Endometrial microvascular endothelial cells (primary cell): ENCODE data around the gene NT5C. TPM values are rescaled to one million over a fixed set of nuclear protein-coding genes. Genes with fewer than 3 reads are reported as not detected.
"Not testable (repeated sequence)": the region's sequence is repeated elsewhere in the genome, so short reads cannot be mapped to it uniquely, and the experiment has no call there.

ENCODE experiments used
- in situ Hi-C: cut with HindIII; loops from 2 replicates; pipeline ENCODE4 v1.10.0; 2017; ENCODE audit warnings: low sequenced_read_pairs, low pct_unique_long_range_greater_than_20kb; ENCODE audit errors: inconsistent ontology term
- total RNA-seq: library from RNA; depleted of rRNA; stranded (reverse); fragments of >200 nt; gene quantifications from one replicate; pipeline ENCODE4 v1.2.3, GENCODE V29; 2015; ENCODE audit errors: inconsistent ontology term

NT5C gene
- total RNA-seq: 47.2 TPM

DNA sequence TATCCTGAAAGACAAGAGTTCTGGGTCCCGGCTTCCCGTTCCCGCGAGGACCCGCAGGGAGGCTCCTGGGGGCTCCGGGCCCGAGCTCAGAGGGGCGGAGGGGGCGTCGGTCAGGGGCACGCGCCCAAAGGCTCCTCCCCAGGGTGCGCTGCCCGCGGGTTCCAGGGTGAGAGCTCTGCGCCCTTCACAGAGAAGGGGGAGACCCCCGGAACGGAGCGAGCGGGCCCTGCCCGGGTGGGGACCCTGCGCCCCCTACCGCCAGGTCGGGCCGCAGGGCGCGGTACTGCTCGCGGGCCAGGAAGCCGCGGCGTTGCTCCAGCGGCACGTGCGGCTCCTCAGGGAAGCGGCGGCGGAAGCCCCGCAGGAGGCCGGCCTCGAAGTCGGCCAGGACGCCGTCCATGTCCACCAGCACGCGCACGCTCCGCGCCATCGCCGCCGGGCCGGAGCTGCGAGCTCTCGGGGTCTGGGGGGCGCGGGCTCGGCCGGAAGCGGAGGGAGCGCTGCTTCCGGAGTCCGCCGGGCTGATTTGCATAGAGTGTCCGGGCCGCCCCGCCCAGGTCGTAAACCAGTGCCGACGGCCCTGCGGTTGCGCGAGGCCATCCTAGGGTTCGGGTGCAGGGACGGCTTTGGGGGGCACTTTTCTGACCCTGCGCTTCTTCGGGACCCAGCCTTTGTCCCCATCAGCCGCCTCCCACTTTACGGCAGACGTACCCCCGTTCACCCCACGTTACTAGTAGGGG is at the start of gene NT5C:
TSS of gene NT5C (minus strand) at position 465 of the 740 bp plus-strand sequence. CDS start at position 430, 35 bp downstream.
- in situ Hi-C loops: no loop called here

DNA sequence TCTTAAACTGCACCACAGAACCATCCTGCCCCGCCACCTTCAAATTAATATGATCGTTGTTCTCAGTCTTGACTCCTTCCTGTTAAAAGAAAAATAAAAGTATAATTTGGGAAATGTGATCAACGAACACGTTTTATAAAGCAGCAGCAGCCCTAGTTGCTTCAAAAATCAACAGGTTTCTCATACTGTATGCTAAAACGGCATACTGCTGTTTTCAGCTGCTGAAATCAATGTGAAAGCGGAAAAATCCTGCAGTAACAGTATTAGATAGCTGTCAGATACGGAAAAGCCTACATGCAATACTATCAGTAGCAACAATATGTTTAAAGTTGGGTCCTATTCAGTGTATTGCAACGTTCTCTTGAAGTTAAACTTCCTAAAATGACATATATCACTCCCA is 49.6 kb upstream of the NT5C start:
- in situ Hi-C loops: no loop called here

DNA sequence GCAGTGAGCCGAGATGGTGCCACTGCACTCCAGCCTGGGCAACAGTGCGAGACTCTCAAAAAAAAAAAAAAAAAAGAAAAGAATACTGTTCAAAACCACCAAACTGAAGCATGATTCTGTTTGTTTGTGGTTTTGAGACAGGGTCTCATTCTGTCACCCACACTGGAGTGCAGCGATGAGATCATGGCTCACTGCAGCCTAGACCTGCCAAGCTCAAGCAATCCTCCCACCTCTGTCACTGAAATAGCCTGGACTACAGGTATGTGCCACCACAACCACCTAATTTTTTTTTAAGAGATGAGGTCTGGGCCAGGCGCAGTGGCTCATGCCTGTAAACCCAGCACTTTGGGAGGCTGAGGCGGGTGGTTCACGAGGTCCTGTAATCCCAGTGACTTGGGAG is 46.9 kb upstream of the NT5C start:
- in situ Hi-C loops: no loop called here

DNA sequence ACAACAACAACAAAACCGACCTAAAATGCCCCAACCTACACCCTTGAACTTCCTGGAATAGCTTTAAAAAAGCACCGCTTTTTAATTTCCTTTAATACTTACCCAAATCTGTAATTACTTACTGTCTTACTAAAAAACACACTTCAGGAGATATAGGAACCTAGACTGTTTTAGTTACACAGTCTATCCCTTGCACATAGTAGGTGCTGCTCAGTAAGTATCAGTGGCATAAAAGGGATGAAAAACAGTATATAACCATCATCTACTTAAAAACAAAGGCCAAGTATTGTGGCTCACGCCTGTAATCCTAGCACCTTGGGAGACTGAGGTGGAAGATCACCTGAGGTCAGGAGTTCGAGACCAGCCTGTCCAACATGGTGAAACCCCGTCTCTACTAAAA is 45.1 kb upstream of the NT5C start:
- in situ Hi-C loops: no loop called here

DNA sequence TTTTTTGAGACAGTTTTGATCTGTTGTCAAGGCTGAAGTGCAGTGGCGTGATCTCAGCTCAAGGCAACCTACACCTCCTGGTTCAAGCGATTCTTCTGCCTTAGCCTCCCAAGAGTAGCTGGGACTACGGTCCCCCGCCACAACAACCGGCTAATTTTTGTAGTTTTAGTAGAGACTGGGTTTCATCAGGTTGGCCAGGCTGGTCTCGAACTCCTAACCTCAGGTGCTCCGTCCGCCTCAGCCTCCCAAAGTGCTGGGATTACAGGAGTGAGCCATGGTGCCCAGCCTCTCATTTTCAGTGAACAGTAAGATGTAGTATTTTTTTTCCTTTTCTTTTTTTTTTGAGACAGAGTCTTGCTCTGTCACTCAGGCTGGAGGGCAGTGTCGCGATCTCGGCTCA is 43.5 kb upstream of the NT5C start:
- in situ Hi-C loops: no loop called here

DNA sequence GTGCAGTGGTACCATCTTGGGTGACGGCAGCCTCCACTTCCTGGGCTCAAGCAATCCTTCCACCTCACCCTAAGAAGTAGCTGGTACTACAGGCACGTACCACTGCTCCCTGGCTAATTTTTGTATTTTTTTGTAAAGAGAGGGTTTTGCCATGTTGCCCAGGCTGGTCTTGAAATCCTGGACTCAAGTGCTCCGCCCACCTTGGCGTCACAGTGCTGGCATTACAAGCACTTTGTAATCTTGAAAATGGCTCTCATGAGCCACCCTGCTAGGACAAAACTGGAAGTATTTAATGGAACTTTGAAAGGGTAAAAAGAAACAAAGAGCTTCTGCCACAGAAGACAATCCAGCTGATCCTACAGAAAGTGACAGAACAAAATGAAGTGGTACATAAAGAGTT is 42.0 kb upstream of the NT5C start:
- in situ Hi-C loops: no loop called here

DNA sequence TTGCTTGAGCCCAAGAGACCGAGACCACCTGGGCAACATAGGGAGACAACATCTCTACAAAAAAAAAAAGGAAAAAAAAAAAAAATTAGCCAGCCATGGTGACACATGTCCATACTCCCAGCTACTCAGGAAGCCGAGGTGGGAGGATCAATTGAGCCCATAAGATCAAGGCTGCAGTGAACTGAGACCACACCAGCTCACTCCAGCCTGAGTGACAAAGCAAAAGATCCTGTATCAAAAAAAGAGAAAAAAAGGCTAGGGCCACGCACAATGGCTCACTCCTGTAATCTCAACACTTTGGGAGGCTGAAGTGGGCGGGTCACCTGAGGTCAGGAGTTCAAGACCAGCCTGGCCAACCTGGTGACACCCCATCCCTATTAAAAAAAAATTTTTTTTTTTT is 37.5 kb upstream of the NT5C start:
- in situ Hi-C loops: no loop called here

DNA sequence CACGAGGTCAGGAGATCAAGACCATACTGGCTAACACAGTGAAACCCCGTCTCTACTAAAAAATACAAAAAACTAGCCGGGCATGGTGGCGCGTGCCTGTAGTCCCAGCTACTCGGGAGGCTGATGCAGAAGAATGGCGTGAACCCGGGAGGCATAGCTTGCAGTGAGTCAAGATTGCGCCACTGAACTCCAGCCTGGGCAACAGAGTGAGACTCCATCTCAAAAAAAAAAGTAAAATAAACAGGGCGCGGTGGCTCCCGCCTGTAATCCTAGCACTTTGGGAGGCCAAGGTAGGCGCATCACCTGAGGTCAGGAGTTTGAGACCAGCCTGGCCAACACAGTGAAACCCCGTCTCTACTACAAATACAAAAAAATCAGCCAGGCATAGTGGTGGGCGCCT is 33.1 kb upstream of the NT5C start:
- in situ Hi-C loops: not testable (repeated sequence)

DNA sequence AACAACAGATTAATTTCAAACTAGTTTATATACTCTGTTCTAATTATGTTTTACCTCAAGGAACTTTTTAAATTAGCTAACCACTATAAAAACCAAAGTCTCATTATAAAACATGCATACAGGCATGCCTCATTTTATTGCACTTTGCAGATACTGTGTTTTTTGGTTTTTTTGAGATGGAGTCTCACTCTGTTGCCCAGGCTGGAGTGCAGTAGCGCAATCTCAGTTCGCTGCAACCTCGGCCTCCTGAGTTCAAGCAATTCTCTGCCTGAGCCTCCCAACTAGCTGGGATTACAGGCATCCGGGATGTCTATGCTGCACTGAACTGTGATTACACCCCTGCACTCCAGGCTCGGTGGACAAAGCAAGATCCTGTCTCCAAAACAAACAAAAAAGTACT is 31.5 kb upstream of the NT5C start:
- in situ Hi-C loops: no loop called here

DNA sequence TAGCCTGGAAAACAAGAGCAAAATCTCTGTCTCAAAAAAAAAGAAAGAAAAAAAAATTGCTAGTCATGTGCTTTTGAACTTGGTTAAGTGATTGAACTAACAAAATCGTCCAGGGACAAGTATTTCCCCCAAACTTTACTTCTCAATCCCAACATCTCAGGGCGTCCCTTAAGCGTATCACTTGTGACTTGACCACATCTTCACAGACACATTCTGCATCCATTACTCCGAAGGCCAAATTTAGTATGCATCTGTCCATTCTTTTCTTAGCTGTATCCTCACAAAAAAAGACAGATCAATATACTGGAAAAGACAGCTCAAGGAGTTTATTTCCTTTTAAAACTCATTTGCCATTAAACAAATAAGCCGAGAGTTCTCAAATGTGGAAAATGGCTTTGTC is 28.7 kb upstream of the NT5C start:
- in situ Hi-C loops: no loop called here

DNA sequence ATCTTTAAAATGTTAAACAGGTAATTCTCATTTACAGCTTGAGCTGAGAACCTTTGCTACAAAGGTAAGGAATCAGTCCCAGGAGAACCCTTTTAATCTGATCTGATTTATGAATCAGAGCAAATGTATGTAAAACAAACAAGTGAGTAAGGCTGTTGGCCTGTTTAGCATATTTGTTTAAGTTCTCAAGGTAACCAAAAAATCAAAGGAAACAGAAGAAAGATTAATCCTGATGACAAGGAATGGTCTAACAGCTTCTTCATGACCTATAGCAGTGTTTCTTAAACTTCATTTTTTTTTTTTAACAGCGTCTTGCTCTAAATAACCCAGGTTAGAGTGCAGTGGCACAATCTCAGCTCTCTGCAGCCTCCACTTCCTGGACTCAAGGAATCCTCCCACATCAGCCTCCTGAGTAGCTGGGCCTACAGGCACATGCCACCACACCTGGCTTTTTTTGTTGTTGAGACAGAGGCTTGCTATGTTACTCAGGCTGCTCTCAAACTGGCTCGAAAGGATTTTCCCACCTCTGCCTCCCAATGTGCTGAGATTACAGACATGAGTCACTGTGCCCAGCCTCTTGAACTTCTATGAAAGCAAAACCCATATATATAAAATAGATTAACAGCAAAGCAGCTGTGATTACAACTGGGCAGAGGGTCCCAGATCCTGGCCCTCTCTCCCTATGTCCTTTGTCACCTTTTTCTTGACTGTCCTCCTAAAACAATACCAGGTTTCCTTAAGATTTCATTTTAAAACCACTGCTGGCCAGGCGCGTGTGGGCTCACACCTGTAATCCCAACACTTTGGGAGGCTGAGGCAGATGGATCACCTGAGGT is 27.9 kb upstream of the NT5C start:
- in situ Hi-C loops: no loop called here

DNA sequence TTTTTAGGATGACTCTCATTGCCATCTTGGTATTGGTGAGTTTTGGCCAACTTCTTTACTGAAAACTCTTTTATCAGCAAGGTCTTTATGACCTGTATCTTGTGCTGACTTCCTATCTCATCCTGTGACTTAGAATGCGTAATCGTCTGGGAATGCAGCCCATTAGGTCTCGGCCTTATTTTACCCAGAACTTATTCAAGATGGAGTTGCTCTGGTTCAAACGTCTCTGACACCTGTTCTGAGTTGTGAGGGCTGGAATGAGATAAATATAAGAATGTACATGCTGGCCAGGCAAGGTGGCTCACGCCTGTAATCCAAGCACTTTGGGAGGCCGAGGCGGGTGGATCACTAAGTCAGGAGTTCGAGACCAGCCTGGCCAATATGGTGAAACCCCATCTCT is 26.9 kb upstream of the NT5C start:
- in situ Hi-C loops: not testable (repeated sequence)

DNA sequence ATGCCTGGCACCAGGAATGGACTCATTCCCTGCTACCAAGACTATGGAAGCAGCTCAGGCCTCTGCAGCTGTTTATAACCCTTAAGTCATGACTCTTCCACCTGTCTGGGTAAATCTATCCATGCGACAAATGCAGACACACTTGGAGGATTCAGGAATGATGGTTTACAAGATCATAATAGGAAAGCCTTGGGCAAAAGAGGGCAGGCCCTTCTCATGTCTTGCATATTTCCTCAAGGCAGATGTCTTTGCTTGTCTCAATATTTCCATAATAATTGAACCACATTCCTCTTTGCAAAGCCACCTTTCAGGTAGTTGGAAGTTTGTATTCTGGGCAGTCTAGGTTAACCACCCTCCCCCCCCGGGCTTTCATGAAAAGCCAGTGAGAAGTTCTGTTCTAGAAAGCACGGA is 23.7 kb upstream of the NT5C start:
- in situ Hi-C loops: no loop called here

DNA sequence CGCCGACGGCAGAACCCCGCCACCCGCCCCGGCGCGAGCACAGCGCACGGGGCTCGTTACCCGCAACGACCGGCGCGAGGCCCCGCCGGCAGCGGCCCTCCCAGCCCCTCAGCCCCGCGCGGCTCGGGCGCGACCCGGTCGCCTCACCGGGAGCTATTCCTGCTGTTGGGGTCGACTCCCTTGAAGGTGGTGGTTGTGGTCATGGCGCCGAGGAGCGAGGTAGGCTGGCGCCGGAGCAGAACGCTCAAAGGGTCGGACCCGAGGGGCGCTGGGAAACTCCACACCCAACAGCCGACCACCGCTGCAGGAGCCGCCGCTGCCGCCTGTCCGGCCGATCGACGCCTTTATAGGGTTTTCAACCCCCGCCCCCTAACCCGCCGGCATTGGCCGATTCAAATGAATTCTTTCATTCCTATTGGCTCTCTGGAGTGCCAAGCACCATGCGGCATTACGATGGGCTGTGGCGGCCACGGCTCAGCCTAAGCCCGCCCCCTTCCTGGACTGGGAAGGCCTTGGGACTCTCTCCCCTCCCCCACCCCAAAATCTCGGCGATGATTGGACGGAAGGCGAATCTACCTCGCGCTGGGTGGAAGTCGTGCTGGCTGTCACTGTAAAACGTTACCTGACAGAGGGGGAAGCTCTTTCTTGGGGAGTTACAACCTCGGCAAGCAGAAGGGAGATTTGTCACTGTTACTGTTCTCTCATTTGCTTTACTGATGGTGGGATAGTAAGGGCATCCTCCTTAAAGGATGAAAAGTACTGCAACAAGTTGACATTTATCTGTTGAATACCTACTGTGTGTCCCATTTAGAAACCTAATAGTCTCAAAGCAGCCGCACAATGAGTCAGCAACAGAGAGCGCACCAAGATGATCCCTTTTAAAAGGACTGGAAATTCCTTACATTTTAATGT is 22.9 kb upstream of the NT5C start, which contains the start of gene JPT1:
TSS of gene JPT1 (minus strand) at position 318 of the 912 bp plus-strand sequence. CDS start at position 203, 115 bp downstream.
- in situ Hi-C loops: no loop called here

DNA sequence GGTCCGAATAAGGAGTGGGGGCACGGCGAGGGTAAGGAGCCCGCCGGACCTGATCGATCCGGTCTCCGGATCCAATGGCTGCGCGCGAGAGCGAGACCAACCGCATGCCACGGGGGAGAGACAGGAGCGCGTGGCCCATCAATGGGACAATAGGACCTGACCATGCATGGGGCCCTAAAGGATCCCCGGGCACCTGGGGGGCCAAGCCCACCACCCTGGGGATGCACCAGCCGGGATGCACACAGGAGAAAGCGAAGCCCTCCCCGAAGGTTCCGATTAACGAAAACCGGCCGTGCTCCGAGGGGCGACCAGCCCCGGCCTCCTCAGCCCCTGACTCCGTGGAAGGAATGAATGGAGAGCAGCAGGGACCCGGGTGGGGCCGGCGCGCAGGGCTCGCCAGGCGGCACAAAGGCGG is 22.2 kb upstream of the NT5C start:
- in situ Hi-C loops: no loop called here

DNA sequence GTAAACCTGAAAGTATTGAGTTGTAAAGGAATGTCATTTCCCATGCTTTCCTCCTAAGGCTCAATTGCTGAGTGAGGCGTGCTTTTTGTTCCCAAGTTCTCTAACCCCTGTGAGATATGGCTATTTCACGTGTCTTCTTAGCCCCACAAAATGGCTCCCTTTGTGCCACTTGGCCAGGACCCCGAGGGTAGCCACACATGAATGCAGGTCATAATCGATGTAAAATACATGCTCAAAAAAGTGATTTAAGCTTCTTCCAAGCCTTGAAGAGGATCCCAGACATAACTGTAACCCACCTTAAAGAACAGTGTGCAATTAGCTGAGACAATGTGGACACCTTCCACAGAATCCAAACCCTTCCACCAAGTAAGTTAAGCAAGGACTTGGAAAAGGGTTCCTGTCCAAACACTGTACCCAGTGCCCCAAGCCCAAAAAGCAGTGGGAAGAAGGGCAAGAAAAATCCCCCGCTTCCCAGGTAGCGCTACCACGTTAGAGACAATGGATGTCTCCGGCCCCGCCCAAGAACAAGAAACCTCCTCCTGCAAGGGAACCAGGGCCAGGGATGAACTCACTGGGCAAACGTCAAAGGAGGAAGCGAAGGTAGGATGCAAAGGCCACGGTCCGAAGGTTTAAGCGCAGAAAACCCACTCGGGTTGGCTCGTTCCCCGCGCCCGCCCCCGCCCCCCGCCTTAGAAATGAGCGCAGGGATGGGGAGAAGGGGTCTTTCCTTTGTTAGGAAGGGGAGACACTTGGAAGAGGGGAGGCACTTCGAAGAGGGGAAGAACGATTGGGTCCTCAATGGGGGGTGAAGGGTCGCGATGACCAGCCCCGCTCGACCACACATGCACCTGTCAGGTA is 21.6 kb upstream of the NT5C start:
- in situ Hi-C loops: no loop called here

DNA sequence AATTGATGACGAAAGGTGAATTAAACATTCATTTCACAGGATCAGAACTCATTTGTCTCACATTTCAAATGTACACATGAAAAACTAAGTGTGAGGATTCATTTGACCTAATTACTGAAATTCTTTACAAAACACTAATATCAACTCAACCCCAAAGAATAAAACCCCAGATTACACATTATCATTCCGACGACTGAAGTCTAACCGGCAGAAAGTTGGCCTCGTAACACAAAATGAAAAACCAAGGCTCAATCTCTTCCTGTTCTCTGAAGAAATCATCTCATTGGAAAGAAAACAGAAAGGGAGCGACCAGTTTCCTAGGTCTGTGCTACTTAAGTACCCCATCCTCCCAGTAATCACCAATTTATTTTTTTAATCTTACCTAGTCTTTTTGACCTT is 21.0 kb upstream of the NT5C start:
- in situ Hi-C loops: no loop called here

DNA sequence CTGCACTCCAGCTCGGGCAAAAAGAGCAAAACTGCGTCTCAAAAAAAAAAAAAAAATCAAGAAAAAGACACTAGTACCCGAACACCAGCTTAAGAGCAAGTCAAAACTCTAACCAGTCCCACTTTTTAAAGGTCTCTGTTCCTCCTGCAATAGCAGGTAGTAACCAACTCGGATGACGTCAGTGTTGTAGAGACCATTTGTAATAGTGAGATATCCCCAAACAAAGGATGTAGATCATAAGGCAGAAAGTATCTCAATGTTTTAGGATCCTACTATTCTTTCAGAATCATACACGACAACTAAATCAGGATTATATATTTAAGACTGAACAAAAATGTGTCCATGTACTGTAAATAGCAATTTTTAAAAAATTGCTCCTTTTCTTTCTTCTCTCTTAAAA is 20.4 kb upstream of the NT5C start:
- in situ Hi-C loops: no loop called here
